Breast epithelium (tissue), 3 donors: ENCODE results near the gene EGFLAM.

Source experiments
- CTCF ChIP-seq, 3 donors: fragments of 450-650 bp; IDR thresholded peaks; one replicate each; pipeline ENCODE4 v1.5.1; 2016 to 2017; ENCODE audit warnings: antibody characterized with exemption in 3 of 3, mild to moderate bottlenecking in 3 of 3, moderate library complexity in 3 of 3
- POLR2AphosphoS5 ChIP-seq, 3 donors: sonication (generic); formaldehyde crosslinking; IDR thresholded peaks; one replicate each; pipeline ENCODE4 v1.6.1; 2017; ENCODE audit warnings: antibody characterized with exemption in 3 of 3

DNA sequence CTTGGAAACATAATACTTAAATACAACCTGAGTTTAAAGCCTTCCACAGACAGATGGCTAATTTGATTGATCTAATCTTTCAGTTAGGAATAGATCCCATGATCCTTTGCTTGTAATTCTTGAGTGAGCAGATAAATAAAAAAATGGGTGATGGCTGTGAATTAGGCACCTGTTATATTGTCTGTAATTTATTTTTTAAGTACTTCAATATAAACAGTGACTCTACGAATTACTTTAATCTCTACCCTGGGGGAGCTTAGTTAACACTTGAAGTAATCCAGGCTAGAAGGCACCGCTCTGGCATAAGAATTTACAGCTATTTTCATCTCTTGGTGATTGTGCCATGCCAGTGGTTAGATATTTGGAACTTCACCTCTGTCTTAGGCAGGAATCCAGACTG, 9.0 kb downstream of the EGFLAM start:
- no peak for TF ChIP-seq CTCF (IDR thresholded peaks at IDR 0.05)
- no peak for TF ChIP-seq POLR2AphosphoS5 (IDR thresholded peaks at IDR 0.05)
